NCI-H2196 (cell line): ENCODE data around the gene ZBTB7B.

ENCODE experiments used
- DNase-seq: peaks from one replicate; lab custom pipeline; 2025; ENCODE audit not compliant: unreplicated experiment; lab: John Stamatoyannopoulos, UW

The ZBTB7B gene

GRCh38 chr1:155001675-155002463 lies 733 bp upstream of the ZBTB7B start:
- peak; percentile 99 for DNase-seq

- peak; percentile 58 for DNase-seq
Measured at GRCh38 chr1:155003227-155003765, 694 bp downstream of the ZBTB7B start.

DNA sequence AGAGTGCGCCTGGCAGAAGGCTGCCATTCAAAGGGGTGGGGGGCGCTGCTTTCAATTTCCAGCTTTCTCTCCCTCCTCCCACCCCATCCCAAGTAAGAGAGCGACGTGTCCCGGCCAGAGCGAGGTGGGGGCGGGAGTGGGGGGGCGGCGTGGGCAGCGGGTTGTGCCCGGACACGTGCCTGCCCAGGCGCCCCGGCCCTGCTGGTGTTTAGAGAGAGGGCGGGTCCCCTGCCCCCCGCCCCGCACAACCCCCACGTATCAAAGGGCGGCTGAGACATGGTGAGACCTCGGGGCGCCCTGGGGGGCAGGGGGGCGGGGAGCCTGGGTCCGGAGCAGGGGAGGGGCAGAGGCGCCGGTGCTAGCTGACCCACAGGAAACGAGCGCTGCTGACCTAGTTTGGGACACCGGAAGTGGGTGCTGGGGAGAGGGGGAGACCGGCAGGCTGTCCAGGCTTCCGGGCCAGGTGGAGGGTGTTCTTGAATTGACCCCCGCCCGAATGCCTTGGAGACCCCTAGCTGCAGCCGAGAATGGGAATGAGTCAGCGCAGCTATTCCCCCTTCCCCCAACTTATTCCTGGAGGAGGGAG lies 1.3 kb downstream of the ZBTB7B start:
- DNase-seq: peak; percentile 67

- no peak for DNase-seq
Measured at GRCh38 chr1:155004352-155005075, 1.9 kb downstream of the ZBTB7B start.

GRCh38 chr1:155005076-155006011 lies 2.7 kb downstream of the ZBTB7B start:
- DNase-seq: peak; percentile 35

DNA sequence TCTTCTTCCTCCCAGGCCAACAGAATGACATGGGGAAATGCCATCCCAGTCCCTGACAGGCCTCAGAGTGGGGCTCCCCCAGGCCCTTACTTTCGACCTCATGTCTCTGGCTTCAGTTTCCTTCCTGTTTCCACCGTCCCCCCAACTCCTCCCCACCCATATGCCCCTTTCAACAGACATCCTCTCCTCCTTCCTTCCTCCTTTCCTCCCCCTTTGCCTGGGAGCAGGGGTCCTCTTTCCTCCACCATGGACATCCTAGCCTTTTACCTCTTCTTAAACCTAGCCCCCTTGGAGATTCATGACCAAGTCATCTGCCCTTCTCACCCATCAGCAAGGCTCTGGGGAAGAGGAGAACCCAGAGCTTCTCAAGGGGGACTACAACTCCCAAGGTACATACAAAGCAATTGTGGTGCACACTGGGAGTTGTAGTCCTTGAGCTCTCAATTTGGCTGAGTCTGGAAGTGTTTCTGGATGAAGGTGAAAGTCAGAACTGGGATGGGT lies 4.0 kb downstream of the ZBTB7B start:
- DNase-seq: no peak

DNA sequence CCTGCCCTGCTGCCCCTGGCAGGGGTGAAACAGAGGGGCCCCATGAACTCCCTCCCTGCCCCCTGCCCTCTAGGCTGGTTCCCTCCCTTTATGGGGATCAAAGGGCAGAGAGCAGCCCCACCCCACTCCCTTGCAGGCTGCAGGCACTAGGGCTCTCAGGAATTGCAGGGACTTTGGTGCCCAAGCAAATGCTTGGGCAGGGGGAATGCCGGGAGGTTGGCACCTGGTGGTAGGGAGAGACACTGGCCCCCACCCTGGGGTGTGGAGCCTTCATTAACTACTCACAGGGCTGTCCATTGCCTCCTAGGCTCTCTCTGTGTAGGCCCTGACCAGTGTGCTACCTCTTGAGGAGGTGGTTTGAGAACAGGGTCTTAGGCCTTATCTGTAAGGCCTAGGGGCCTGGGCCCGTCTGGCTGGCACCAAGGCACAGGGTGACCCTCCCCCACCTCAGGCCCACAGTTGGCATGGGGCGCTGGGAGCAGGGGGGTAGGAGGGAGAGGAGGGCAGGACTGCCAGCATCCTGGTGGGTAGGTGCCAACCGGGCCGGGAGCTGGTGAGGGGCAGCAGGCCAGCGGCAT lies 4.7 kb downstream of the ZBTB7B start:
- DNase-seq: no peak

DNA sequence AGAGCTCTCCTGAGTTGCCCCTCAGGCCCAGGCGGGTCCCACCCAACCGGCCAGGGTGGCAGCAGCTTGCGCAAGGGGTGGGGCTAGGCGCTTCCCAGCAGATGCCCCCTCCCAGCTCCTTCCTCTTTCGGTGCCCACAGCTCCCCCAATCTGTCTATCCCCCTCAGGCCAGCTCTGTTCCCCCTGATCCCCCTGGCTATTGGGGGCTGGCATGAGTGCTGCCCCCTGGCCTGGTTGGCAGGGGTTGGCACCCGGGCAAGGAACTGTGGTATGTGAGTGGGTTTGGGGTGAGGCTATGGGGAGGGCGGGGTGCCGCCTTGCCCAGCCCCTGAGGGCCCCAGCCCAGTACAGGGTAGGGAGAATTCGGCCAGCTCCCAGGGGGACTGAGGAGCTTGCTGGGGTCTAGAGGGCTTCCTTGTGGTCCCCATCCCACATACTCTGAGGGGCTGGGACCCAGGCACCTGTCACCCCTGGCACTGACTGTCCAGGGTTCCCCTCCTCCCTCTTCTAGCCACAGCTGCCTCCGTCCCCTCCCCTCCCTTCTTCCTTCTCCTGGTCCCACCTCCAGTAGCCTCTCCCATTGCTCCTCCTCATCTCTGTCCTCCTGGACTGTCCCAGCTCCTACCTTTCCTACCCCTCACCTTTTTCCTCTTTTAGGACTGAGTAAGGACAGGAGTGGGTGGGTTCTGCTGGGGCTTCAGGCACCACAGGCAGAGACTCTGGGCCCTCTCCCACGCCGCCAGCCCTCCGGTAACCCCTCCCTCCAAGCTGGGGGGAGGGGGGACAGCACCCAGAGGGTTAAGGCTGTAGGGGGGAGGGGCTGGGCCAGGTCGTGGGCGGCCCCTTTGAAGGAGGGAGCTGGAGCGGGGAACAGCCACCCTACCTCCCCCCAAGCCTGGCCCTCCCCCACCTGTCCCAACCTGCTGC lies 5.7 kb downstream of the ZBTB7B start:
- no peak for DNase-seq

DNA sequence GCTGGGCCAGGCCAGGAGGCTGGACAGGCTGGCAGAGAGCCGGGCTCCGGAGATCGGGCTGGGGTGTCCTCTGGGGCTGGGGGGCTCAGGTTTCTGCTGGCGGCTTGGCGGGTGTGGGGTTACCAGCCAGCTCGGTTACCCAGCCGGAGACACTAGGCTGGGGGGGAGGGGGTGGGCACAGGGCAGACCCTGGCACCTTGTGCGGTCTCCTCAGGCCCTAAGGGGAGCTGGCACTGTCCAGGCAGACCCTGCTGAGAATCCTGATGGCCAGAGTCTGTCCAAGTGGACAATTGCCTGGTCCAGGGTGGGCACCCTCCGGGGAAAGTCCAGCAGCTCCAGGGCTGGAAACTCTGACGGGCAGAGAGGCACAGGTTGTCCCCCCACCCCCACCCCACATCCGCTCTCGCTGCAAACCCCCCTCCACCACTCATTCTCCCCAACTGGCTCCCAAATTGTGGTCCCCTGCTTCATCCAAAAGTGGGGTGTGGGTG lies 6.7 kb downstream of the ZBTB7B start:
- no peak for DNase-seq

- DNase-seq: no peak
Measured at GRCh38 chr1:155009742-155010141, 7.1 kb downstream of the ZBTB7B start.

- DNase-seq: no peak
Measured at GRCh38 chr1:155010211-155010918, 7.8 kb downstream of the ZBTB7B start.

GRCh38 chr1:155011004-155011416 lies 8.4 kb downstream of the ZBTB7B start:
- no peak for DNase-seq

GRCh38 chr1:155011437-155012025 lies 8.9 kb downstream of the ZBTB7B start:
- DNase-seq: no peak

DNA sequence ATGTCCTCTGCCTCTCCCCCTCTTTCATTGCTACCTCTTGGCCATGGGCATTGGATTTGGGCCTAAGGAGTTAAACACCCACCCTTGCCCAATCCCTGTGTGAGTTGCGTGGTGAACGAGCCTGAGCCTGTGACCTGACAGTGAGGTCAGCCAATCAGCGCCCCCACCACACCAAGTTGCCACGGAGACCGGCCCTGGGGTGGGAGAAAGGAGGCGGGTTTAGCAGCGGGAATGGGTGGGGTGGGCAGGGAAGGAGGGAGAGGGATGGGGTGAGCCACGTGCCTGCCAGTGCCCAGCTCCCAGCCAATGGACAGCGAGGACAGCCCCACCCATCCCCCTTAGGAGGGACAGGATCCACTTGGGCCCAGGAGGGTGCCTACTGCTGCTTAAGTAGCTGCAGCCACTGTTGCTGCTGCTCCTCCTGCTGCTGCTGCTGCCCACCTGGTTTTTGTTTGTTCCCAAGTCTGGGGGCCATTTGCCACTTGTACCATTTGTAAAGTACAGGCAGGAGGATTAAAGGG lies 9.5 kb downstream of the ZBTB7B start:
- peak; percentile 83 for DNase-seq

- no peak for DNase-seq
Measured at GRCh38 chr1:155012776-155013602, 10.4 kb downstream of the ZBTB7B start.

DNA sequence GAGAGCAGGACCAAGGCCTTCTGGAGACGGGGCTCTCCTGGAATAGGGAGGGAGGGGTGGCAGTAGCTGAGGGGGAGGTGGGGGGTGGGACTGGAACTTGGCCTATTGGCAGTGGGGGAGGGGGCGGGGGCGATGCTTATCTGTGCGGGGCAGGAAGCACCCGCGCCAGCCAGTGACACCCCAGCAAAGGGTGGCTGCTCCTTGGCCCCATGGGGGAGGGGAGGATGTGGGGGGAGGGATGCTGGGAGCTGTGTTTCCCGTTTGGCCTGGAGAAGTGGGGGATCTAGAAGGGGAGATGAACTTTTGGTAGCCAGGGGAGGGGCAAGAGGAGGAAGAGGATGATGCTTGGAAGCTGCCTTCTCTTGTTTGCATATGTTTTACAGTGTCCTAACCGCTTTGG lies 11.0 kb downstream of the ZBTB7B start:
- DNase-seq: no peak
